ENCODE measurements around the gene LINC01488. TPM values are rescaled to one million over a fixed set of nuclear protein-coding genes. Genes with fewer than 3 reads are reported as not detected.
A peak's percentile ranks its signal among the peaks of the same experiment; 100 is the strongest.

Gene LINC01488
- total RNA-seq, 4 donors from 2014 or later, result not detected

- TF ChIP-seq POLR2A (IDR thresholded peaks at IDR 0.05), result no peak
- no peak for TF ChIP-seq CTCF (IDR thresholded peaks at IDR 0.05)
- no peak for DNase-seq
- no peaks in the 10 kb centered on the region for H3K9me3 ChIP-seq
- no peak overlapping the region for H3K27ac ChIP-seq
- no peaks in the 10 kb centered on the region for H3K27me3 ChIP-seq
- no peaks in the 10 kb centered on the region for H3K4me1 ChIP-seq
- no peaks in the 10 kb centered on the region for H3K36me3 ChIP-seq
- H3K4me3 ChIP-seq, result no peak overlapping the region
Measured at GRCh38 chr11:69531071-69531716, 49.7 kb downstream of the LINC01488 start.

GRCh38 chr11:69531717-69532088 lies 50.2 kb downstream of the LINC01488 start:
- DNase-seq, result no peak
- Histone ChIP-seq H3K4me3 (no peak overlapping the region), H3K4me1 (no peaks in the 10 kb centered on the region), H3K36me3 (no peaks in the 10 kb centered on the region), H3K27ac (no peak overlapping the region), H3K27me3 (no peaks in the 10 kb centered on the region), H3K9me3 (no peaks in the 10 kb centered on the region)
- TF ChIP-seq CTCF (IDR thresholded peaks at IDR 0.05), result no peak
- no peak for TF ChIP-seq POLR2A (IDR thresholded peaks at IDR 0.05)

- Histone ChIP-seq H3K27ac (no peak overlapping the region), H3K36me3 (no peaks in the 10 kb centered on the region), H3K27me3 (no peaks in the 10 kb centered on the region), H3K4me3 (no peak overlapping the region), H3K4me1 (no peaks in the 10 kb centered on the region), H3K9me3 (no peaks in the 10 kb centered on the region)
- TF ChIP-seq CTCF (IDR thresholded peaks at IDR 0.05), result no peak
- no peak for TF ChIP-seq POLR2A (IDR thresholded peaks at IDR 0.05)
- DNase-seq, result no peak
Measured at GRCh38 chr11:69533296-69534165, 52.1 kb downstream of the LINC01488 start.

- peak in 1 of 3 donors; percentile 45 for DNase-seq
- Histone ChIP-seq H3K27ac (no peak overlapping the region), H3K4me3 (no peak overlapping the region), H3K36me3 (no peaks in the 10 kb centered on the region), H3K27me3 (no peaks in the 10 kb centered on the region), H3K9me3 (no peaks in the 10 kb centered on the region), H3K4me1 (no peaks in the 10 kb centered on the region)
- no peak for TF ChIP-seq CTCF (IDR thresholded peaks at IDR 0.05)
- TF ChIP-seq POLR2A (IDR thresholded peaks at IDR 0.05), result no peak
Measured at GRCh38 chr11:69534166-69534530, 52.7 kb downstream of the LINC01488 start.

GRCh38 chr11:69535908-69536307 lies 54.4 kb downstream of the LINC01488 start:
- Histone ChIP-seq H3K27me3 (no peaks in the 10 kb centered on the region), H3K4me3 (no peak overlapping the region), H3K4me1 (peaks cover 0 to 6% (median 0%) of the 10 kb centered on the region in 4 donors), H3K9me3 (no peaks in the 10 kb centered on the region), H3K36me3 (no peaks in the 10 kb centered on the region), H3K27ac (no peak overlapping the region)
- no peak for DNase-seq
- TF ChIP-seq CTCF (IDR thresholded peaks at IDR 0.05) (no peak), POLR2A (IDR thresholded peaks at IDR 0.05) (no peak)

All from Peyer's patch (tissue), 4 donors.